Hindlimb muscle (tissue), 1 donor: ENCODE data around the gene CAMTA1. TPM values are rescaled to one million over a fixed set of nuclear protein-coding genes. Genes with fewer than 3 reads are reported as not detected.

Experiments
- DNase-seq: peaks from one replicate; pipeline ENCODE4 v3.0.0-alpha.2; 2013
- polyA plus RNA-seq: library from polyadenylated mRNA; unstranded; fragments of 120-200 nt; gene quantifications from one replicate; pipeline ENCODE4 v1.2.1, GENCODE V29; 2013; ENCODE audit not compliant: insufficient read length

Gene CAMTA1
- polyA plus RNA-seq, 1 donor = 39.5 TPM

DNA sequence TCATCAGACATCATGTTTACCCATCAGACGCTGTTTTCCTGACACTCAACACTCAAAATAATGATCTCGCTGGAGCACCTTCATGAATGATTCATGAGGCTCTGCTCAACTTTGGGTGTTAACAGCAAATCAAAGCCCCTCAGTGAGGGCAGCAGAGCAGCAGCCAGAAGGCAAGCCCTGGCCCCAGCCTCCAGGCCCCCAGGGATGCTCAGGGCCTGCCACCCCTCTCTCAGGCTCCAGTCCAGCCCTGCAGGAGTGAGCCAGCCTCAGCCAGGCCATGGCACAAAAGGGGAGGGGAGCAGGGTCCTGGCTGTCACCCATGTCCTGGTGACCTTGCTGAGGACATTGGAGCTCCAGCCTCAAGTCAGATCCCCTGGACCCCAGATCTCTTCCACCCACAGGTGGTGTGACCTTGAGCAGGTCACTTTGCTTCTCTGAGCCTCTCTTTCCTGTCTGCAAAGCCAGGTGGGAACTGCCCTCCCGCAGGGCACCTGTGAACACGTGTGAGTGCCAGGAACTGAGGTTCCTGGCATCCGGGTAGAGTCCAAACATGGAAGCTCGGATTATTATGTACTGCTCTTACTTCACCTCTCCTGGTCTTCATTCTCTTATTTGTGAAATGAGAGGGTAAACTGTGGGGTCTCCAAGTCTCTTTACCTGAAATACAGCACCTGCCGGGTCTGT is 824.2 kb downstream of the CAMTA1 start:
- no peak for DNase-seq

DNA sequence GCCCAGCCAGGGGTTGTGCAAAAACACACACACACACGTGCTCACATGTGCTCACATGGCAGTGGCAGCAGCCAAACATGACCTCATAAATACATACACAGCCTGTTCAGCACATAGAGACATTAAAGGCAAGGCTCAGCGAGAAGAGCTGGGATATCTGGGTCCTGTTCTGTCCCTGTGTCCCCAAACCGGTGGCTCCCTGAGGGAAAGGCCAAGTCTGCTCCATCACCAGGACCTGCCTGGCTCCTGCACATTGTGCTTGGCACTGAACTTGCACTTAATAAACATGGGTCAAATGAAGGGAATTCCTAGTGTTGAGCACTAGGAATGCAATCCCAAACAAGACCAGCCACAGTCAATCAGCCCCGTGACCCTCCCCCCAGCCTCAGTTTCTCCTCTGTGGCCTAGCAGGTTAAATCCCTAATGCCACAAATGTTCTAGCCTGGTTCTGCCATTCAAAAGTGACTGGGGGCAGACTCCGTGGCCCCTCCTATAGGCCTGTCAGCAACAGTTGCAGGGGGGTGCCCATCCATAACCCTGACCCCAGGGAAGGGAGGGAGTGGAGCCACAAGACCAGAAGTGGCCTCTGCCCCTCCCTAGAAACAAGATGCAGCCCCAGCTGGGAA is 825.0 kb downstream of the CAMTA1 start:
- DNase-seq = no peak

DNA sequence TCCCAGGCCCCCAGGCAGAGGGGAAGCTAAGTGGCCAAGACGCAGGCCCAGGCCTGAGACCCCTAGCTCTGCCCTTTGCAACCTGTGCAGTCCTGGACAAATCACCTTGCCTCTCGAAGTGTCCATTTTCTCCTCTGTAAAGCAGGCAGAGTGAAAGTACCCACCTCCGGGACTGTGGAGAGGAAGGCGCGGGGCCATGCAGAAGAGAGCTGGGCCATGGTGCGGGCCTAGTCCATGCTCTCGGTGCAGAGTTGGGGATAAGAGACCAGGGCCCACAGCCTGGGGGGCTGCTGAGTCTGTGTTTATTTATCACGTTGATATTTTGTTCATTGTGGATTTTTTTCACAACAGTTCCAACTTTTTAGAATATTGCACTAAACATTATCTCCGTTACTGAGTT is 825.7 kb downstream of the CAMTA1 start:
- DNase-seq = no peak

DNA sequence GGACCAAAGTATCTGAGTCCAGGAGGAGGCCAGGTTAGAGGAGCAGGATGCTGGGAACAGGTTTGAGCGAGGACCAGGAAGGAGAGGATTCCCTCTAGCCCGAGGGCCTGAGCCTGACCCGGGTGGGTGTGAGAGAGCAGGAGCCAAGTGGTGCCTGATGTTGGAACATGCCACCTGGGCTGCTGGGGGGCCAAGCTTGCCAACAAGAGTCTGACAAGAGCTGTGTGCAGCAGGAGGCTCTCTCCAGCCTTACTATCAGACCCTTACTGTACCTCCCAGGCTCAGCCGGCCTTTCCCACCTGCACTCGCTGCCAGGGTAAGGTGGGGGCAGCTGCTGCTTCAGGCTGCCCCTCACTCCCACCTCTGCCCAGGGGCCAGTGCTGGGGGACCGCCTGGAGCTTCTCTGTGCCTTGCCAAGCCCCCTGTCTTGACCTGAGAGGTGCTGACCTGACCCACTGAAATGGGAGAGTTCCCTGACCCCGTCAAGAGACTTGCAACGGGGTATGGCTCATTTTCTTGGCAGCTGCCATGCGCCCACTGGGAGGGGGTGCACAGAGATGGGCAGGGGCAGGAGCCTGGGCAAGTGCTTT is 826.3 kb downstream of the CAMTA1 start:
- no peak for DNase-seq

DNA sequence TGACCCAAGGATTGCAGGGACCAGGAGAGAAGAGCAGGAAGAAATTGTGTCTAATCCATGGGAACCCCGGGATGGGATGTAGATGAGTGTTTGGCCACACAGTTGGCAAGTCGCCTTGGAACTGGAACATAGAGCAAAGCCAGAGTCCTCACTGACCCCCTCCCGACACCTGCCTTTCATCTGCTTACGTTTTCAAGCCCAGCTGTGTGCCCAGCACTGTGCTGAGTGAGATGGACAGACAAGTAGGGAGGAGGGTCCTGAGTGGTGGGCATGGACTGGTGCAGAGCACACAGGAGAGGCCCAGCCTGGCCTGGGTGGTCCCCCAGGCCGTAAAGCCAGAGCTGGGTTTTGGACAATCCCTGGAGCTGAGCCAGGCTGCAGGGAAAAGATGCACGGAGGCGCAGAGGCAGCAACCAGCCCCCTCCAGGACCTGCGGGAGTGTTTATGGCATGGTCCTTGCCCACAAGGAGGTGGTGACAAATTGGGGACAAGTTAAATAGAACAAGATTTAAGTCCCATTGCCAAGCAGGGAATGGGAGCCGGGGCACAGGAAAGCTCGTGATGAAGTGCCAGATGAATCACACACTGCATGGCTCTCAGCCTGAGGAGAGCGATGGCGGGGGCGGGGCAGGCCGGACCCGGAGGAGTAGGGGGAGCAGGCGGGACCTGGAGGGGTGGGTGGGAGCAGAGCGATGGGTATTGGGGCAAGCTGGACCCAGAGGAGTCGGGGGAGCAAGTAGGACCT is 828.0 kb downstream of the CAMTA1 start:
- DNase-seq = no peak

DNA sequence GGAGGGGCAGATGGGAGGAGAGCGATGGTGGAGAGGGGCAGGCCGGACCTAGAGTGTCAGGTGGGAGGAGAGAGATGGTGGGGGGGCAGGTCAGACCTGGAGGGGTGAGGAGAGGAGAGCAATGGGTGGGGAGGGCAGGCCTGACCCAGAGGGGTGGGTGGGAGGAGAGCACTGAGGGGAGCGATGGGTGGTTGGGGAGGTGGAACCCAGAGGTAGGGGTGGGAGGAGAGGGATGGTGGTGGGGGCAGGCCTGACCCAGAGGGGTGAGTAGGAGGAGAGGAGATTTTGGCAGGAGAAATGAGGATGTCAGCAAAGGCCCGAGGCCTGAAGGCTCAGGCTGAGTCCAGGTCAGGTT is 828.6 kb downstream of the CAMTA1 start:
- no peak for DNase-seq

DNA sequence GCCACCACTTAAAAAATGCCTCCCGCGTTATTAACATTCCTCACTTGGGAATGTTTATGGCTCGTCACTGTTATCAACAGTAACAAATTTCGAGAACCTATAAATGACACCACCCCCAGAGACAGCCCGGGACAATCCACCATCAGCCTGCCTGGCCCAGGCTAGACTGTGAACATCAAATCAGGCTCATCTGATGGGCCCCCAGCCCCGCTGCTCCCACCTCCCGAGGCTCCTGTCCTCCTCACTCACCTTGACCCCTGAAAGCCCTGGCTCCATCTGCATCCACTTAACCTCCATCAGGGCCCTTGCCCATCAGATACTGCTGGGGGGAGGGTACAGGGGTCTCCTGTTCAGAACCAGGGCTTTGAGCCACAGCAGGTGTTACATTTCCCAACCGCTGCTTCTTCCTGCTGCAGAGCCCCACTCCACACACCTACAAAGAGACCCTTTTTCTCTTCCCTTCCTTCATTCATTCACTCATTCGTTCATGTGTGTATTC is 829.4 kb downstream of the CAMTA1 start:
- no peak for DNase-seq

DNA sequence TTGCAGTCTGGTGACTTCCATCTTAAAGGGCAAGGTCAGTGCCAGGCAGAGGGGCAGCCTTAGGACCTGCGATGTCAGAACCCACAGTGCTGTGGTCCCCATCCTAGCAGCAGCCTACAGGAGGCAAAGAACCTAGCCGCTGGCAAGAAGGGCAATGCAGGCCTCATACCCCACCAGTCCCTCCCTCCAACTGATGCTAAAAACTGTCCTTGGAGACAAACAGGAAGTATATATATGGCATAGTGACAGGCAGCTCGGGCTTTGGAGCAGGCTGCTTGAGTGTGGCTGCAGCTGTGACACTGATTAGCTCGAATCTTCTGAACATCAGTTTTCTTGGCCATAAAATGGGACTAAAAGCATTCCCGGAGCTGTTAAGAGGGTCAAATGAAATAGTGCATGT is 829.9 kb downstream of the CAMTA1 start:
- DNase-seq = no peak

DNA sequence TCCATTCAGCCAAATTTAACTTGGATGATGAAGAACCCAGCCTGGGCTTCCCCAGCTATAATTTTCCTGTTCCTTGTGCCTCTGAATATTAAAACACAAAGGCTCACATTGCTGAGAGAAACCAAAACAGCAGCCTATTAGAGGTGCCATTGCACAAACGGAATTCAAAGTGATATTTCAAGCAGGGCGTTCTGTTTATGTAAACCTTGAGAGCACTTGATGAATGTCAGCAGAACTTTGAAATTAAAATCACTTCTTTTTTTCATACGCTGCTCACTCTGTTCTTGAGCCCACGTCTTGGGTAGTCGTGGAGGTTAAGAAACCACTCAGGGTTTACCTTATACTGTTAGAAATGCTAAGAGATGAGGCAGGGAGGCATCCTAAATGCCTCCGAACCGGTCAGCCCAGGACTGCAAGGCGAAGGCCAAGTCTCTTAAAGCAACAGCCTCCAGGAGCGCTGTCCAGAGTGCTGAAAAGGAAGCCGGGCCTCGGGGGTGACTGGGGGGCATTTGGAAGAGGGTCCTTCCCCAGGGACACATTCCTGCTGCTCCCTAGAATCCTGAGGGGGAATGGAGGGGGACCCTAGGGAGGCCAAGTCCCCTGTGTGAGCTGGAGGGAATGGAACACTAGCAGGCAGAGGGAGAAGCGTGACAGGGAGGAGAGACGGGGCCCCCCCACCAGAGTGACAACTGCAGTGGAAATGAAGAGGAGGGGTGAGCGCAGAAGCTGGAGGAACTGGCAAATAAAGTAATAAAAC is 831.0 kb downstream of the CAMTA1 start:
- DNase-seq = peak; percentile 46

DNA sequence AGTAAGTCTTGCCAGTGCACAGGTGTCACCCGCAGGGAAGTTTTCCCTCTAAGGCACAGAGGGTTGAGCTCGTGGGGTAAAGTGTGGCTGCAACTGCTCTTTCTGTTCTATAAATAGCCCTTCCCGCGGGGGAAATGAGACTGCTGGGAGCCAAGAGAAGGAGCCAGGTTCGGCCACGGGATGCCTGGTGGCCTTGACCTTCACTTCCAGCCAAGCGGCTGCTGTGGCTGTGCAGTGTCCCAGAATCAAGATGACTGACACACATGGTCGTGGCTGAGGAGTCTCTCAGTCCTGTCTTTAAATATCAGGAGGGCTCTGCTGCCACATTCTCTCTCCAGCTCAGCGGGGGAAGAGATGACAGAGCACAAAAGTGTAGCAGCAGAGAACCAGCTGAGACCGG is 831.7 kb downstream of the CAMTA1 start:
- DNase-seq = no peak

DNA sequence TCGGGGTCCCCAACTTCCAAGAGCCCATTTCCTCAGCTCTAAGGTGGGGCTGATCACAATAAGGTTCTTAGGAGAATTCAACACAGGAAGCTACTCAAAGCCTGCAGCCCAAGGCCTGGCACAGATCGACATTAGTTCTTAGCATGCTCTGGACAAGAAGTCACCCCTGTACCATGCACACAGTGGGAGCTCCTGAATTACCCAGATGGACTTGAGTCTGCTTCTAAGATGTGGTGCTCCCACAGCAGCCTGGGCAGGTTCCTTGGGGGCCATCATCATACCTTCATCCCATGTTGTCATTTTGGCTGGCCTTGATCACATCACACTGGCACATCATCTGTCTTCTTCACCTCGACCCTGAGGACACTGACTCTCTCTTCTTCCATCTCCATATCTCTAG is 832.6 kb downstream of the CAMTA1 start:
- no peak for DNase-seq

DNA sequence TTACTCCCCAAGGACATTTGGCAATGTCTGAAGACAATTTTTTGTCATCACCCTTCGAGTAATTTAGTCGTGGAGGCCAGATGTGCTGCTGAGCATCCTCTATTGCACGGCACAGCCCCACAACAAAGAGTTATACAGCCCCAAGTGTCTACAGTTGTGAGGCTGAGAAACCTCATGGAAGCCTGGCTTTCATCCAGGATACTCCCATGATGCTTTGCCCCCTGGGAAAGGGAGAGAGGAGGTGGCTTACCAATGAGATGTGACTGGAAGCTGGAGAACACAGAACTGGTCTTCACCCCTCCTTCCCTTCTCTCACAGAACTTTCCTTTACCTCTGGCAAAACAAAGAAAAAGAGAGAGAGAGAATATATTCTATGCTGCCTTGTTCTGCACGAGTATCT is 834.9 kb downstream of the CAMTA1 start:
- DNase-seq = no peak

DNA sequence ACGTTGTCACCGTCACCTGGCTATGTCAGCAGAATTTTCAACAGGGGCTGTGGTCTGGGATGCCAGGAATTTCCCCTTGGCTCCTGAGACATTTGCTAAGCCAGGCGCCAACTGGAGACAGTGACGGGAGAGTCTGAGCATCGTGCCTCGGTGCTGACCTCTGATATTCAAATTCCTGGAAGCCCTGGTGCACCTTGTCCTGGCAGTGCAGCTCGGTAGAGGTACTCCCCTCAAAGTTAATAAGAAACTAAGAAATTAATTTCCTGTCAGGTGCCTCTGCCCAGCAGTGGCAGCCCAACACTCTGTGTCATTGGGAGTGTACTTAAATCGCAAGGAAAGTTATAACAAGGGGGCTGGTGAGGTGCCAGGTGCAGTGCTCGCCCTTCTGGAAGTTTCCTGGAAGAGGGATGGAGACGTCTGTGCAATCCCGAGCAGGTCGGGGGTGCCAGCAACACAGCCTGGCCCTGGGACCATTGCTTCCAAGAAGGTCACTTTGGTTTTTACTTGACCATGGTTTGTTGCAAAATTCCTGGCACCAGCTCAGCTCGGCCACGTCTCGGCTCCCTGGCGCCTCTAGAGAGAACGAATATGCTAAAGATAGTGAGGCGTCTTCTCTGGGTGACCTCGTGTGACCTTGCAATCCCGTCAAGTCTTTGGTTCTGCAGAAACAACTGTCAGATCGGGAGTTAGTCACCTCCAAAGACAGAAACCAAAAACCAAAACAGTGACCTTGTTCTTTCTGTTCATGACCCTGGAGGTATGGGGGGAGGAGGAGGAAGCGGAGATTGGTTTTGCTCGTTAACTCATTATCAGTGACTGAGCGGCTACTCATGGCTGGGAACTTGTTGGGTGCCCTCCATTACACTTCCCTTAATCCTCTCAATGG is 836.3 kb downstream of the CAMTA1 start:
- no peak for DNase-seq

DNA sequence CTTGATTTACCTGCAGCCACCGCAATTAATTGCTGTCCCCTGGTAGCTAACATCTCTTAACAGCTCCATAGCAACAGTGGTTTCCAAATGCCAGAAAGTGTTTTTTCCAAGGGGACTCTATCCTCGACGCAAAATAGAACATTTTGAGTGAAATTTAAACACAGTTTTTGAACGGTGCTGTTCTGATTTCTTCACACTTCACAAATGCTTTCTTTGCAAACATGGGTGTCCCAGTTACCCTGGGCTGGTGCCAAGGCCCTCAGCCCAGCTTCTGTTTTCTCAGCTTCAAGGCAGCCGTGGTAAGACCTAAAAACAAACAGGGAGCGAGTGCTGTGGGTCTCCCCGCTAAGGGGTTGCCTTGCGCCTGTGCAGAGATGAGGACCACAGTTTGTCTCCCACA is 838.6 kb downstream of the CAMTA1 start:
- DNase-seq = no peak

DNA sequence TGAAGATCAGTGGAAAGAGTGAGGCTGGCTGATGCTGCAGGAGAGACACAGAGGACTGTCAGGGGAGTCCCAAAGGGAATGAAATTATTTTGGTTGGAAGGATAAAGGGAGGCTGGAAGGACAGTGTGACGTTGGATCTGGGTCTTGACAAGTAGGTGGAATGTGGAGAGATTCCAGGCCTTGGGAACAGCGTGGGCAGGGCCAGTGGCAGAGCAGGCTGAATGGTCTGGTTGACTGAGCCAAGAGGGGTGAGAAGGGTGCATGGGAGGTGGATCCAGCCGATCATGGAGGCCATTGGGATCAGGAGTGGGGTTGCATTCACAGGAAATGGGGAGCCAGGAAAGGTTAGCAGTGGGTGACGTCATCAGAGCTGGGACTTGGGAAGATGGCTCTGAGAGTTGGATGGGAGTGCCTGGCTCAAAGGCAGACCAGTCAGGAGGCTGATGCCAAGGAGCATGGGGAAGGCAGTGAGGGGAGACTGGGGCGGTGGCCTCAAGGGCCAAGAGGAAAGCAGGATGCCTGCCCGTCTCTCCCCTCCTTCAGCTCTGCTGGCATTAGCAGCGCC is 839.6 kb downstream of the CAMTA1 start:
- no peak for DNase-seq

DNA sequence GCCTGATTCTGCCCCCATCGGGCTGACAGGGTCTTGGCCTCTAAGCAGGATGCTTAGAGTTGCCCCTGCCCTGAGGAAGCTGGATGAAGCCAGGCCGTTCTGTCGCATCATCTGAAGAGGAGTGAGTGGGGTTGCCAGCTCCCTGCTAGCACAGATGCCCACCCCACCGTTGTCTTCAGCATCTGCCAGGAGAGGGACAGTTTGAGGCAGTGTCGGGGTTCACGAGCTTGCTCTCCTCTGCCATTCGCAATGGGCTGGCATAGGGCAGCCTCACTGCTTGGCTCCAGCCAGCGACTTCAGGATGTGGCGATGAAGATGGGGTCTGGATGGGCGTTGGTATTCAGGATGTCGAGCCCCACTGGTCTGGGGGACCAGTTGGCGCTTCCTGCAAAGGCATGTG is 840.1 kb downstream of the CAMTA1 start:
- DNase-seq = no peak

DNA sequence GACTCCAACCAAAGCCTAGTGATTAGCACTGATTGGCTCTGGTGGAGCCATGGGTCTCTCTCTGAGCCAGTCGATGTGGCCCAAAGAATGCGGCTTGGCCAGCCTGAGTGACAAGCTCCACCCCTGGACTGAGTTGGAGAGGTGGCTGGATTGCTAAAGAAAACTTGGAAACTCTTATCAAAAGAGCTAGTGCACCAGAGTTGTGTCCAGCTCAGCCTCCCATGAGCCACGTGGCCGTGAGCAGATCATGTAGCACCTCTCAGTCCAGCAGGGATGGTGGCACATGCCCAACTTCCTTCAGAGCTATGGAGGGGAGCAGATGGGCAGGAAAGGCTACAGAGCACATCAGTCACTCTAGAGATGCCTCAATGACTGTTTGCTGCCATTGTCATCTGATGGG is 843.0 kb downstream of the CAMTA1 start:
- no peak for DNase-seq

DNA sequence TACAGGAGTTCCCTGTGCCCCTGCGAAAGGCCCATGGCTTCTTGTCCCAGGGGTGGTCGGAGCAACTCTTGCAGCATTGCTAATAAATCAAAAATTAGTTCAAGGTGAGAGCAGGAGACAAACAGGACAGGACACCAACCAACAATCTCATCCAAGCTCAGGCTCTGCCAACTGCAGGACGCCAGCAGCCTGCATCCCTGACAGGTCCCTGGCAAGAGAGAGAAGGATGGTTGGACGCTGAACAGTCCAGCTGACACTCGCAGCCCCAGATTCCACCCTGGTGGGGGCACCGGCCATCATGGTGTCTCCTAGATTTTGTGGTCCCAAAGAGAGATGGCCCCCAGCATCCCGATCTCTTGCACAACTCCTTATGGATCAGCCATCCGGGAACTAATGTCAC is 843.8 kb downstream of the CAMTA1 start:
- DNase-seq = no peak

DNA sequence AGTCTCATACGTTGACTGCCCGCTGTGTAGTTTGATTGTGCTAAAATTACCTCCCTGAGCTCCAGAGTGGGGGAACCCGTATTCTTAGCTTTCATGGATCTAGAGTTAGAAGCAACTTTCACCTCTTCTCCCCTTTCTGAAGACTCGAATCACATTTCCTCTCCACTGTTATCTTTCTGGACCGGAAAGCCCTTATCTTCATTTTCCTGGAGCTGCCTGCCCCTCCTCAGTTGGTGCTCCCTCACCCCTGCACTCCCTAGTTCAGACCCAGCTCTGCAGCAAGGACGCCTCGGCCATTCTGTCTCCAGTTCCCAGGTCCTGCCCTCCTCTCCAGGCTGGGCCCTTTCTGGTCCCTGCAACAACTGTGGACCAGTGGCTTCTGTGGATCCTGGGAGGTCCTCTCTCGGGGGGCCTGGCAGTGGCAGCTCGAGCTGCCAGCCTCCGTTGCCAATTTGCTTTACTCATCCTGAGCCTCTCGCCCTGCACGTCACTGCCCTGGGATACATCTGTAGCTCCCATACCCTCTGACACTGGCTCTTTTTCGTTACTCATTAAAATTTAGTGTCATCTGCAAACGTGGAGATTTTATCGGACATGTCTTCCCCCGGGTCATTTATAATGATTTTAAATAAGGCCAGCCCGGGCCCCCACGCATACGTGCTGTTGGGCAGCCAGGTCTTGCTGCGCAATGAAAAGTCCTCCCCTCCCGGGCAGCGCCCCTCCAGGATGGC is 844.4 kb downstream of the CAMTA1 start:
- no peak for DNase-seq

DNA sequence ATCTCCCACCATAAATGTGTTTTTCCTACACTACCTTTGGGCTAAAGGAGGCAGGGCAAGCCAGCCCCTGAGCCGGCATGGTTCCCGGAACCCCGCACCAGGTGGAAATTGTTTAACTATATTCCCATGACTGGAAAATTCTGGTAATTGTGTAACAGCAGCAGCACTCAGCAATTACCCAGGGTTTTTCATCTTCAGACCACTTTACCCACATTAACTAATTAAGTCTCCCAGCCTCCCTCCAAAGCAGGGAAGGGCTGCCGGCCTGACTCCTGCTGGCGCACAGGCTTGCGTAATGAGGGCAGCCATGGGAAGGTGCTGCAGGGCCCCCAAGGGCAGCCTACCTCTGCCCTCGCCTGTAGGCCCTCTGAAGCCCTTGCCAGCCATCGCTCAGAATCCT is 845.1 kb downstream of the CAMTA1 start:
- DNase-seq = no peak

DNA sequence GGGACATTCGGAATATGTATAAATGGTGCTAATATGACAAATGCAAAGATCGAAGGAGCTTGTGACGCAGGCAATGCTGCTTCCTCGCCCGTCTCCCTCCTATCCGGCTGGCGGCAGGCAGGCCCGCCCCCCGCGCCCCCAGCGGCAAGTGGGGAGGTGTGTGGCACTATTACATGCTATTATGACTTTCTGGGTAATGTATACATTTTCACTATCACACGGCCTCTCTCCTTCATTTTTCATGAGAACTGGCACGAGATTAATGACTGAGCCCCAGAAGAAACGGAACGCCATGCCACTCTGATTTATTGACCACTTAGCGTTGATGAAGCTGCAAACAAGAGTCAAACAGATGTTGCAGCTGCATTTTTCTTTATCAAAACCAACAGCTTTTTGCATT is 846.9 kb downstream of the CAMTA1 start:
- DNase-seq = no peak
